HG02840 (cell line): ENCODE measurements around the gene ZRANB3.
"Not testable (repeated sequence)": the region's sequence is repeated elsewhere in the genome, so short reads cannot be mapped to it uniquely, and the experiment has no call there.

ENCODE experiments used
- ATAC-seq: cut with Tn5 transposase; IDR thresholded peaks from one replicate; pipeline ENCODE4 v1.9.1; 2021; ENCODE audit warnings: mild to moderate bottlenecking, moderate library complexity, moderate number of reproducible peaks; ENCODE audit not compliant: unreplicated experiment, low FRiP score

Gene ZRANB3

GRCh38 chr2:135094508-135094907 lies 436.5 kb downstream of the ZRANB3 start:
- no peak for ATAC-seq

DNA sequence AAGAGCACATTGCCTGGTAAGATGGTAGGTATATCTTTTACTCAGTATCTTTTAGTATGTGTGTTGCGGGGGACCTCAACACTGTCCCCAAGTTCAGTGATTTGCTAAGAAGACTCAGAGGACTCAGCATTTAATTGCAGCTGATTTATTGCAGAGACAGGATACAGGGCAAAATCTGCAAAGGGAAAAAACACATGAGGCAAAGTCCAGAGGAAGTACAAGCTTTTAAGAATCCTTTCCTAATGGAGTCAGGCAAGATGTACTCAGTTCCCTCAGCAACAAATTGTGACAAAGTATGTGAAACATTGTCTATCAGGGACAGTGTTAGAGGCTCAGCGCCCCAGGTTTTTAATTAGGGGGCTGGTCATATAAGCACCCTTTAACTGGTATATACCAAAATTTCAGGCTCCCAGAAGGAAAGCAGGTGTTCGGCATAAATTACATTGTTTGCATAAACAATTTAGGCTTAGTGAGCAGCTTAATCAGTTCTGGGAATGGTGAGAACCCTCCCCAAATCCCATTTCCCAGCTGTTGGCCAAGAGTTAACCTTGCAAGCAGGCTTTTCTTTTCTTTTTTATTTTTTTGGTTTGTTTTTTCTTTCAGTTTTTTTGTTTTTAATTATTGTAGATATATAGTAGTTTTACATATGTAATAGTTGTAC lies 437.2 kb downstream of the ZRANB3 start:
- no peak for ATAC-seq

DNA sequence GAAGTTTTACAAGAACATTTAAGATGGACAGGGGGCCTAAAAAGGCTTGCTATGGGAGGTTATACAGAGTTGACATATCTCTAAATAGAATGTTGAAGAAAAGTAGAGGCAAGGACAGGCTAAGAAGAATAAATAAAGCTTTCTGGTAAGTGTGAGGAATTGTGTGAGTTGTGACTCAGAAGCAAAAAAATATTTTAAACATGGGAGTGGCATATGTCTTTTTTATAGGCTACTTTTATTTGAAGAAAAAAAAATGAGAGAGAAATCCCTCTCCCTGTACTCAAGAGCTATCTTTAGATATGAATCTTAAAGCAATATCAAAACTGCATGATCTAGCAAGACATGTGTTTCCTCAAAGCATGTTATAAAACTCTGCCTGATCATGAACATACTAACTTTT lies 437.8 kb downstream of the ZRANB3 start:
- no peak for ATAC-seq

GRCh38 chr2:135091681-135092080 lies 439.3 kb downstream of the ZRANB3 start:
- no peak for ATAC-seq

GRCh38 chr2:135089597-135089996 lies 441.4 kb downstream of the ZRANB3 start:
- not testable (repeated sequence) for ATAC-seq
